HepG2 (cell line): ENCODE results near the gene CSNK1G1. TPM values are rescaled to one million over a fixed set of nuclear protein-coding genes. Genes with fewer than 3 reads are reported as not detected.
A peak's percentile ranks its signal among the peaks of the same experiment; 100 is the strongest.

ENCODE experiments used
- ATRX ChIP-seq: sonication (generic); formaldehyde crosslinking; IDR thresholded peaks from 2 replicates; pipeline ENCODE4 v1.4.0; 2020; ENCODE audit warnings: missing genetic modification reagents, borderline replicate concordance
- CENPX ChIP-seq: sonication (generic); formaldehyde crosslinking; IDR thresholded peaks from 2 replicates; pipeline ENCODE4 v1.9.0; 2021; ENCODE audit warnings: mild to moderate bottlenecking, missing genetic modification reagents, moderate library complexity
- CHD2 ChIP-seq: IDR thresholded peaks from 2 replicates; pipeline ENCODE4 v1.6.1; 2011; ENCODE audit warnings: low read depth, low read length, improper control_type of control experiment
- HNF4A ChIP-seq: sonication (generic); formaldehyde crosslinking; IDR thresholded peaks from 2 replicates; pipeline ENCODE4 v1.4.0; 2020; ENCODE audit warnings: missing genetic modification reagents
- IRX3 ChIP-seq: sonication (generic); formaldehyde crosslinking; IDR thresholded peaks from 2 replicates; pipeline ENCODE4 v1.8.1; 2023; ENCODE audit warnings: mild to moderate bottlenecking, low read depth, missing genetic modification reagents, borderline replicate concordance
- MYNN ChIP-seq: sonication (generic); formaldehyde crosslinking; IDR thresholded peaks from 2 replicates; pipeline ENCODE4 v1.4.0; 2020; ENCODE audit warnings: mild to moderate bottlenecking, low read depth, missing genetic modification reagents
- NFKBIZ ChIP-seq: IDR thresholded peaks from 2 replicates; pipeline ENCODE4 v1.6.1; 2018; ENCODE audit warnings: missing genetic modification reagents, missing compliant biosample characterization
- PBX3 ChIP-seq: sonication (generic); formaldehyde crosslinking; IDR thresholded peaks from 2 replicates; pipeline ENCODE4 v1.8.1; 2023; ENCODE audit warnings: missing genetic modification reagents, inconsistent platforms, borderline replicate concordance
- PREB ChIP-seq: sonication (generic); formaldehyde crosslinking; IDR thresholded peaks from 2 replicates; pipeline ENCODE4 v1.4.0; 2020; ENCODE audit warnings: missing genetic modification reagents
- SRSF1 ChIP-seq: fragments of 200-400 bp; formaldehyde crosslinking; optimal IDR thresholded peaks from 2 replicates; pipeline ENCODE3; 2017; ENCODE audit warnings: mild to moderate bottlenecking, low read depth, low read length, moderate library complexity
- TCF12 ChIP-seq, 2 experiments: fragments of 450-650 bp in 1 of 2; sonication (generic) in 1 of 2; formaldehyde crosslinking in 1 of 2; IDR thresholded peaks; 2 replicates each; pipeline versions ENCODE4 v1.6.1 to v1.8.0; 2017 to 2022; ENCODE audit warnings: antibody characterized with exemption in 1 of 2, mild to moderate bottlenecking in 1 of 2, missing genetic modification reagents in 1 of 2, moderate library complexity in 1 of 2
- ZBTB49 ChIP-seq: sonication (generic); formaldehyde crosslinking; IDR thresholded peaks from 2 replicates; pipeline ENCODE4 v1.4.0; 2020; ENCODE audit warnings: missing genetic modification reagents, borderline replicate concordance
- ZNF574 ChIP-seq: sonication (generic); formaldehyde crosslinking; IDR thresholded peaks from 2 replicates; pipeline ENCODE4 v1.4.0; 2020; ENCODE audit warnings: missing genetic modification reagents
- ZNF597 ChIP-seq: sonication (generic); formaldehyde crosslinking; IDR thresholded peaks from 2 replicates; pipeline ENCODE4 v1.5.0; 2020; ENCODE audit warnings: missing genetic modification reagents
- ZNF607 ChIP-seq: sonication (generic); formaldehyde crosslinking; IDR thresholded peaks from 2 replicates; pipeline ENCODE4 v1.5.1; 2020; ENCODE audit warnings: missing genetic modification reagents, mild to moderate bottlenecking, borderline replicate concordance
- ZNF614 ChIP-seq: IDR thresholded peaks from 2 replicates; pipeline ENCODE4 v1.6.1; 2018; ENCODE audit warnings: missing biosample characterization, missing genetic modification reagents, inconsistent platforms, borderline replicate concordance
- ZNF768 ChIP-seq: sonication (generic); formaldehyde crosslinking; IDR thresholded peaks from 2 replicates; pipeline ENCODE4 v1.4.0; 2020; ENCODE audit warnings: missing genetic modification reagents
- ZNF800 ChIP-seq: sonication (generic); formaldehyde crosslinking; IDR thresholded peaks from 2 replicates; pipeline ENCODE4 v1.4.0; 2020; ENCODE audit warnings: missing genetic modification reagents
- polyA plus RNA-seq, 8 experiments: library from polyadenylated mRNA; depleted of rRNA in 3 of 8; stranded (reverse) in 7 of 8; unstranded in 1 of 8; fragments of >200 nt; fragmentation: Illumina TruSeq in 4 of 8; extraction: Trizol in 4 of 8; gene quantifications; 2 replicates each; pipeline versions ENCODE4 v1.2.1 to v1.2.3, GENCODE V29; 2011 to 2016; ENCODE audit warnings: low read depth in 4 of 8, missing spikeins in 1 of 8, mixed read lengths in 1 of 8; ENCODE audit not compliant: insufficient read depth in 1 of 8
- total RNA-seq, 5 experiments: library from RNA; depleted of rRNA; stranded (reverse); fragments of >200 nt; fragmentation: Illumina TruSeq; extraction: Trizol; gene quantifications; 2 replicates each; pipeline ENCODE4 v1.2.3, GENCODE V29; 2016; ENCODE audit warnings: low read depth in 1 of 5

CSNK1G1 gene
- total and polyA plus RNA-seq, 2 of the 13 experiments (the other 11 are each of a cell fraction or from before 2014, with no cell fraction given) = 8.5 to 12.6 TPM

- TF ChIP-seq PREB (CRISPR knock-in tag) = 0 out of 2 replicates have a peak, but pooled peaks have one; percentile 84
- no peak for TF ChIP-seq CHD2
- peak; percentile 96 for TF ChIP-seq ZNF614 (CRISPR knock-in tag)
- TF ChIP-seq NFKBIZ (CRISPR knock-in tag) = peak; percentile 86; the same call in 1 of the 2 replicates
- TF ChIP-seq ATRX (CRISPR knock-in tag) = no peak
- no peak for TF ChIP-seq TCF12 (IDR thresholded peaks at IDR 0.05)
- no peak; the same call in 1 of the 2 replicates for TF ChIP-seq TCF12 (CRISPR knock-in tag; IDR thresholded peaks at IDR 0.05)
- TF ChIP-seq HNF4A (CRISPR knock-in tag) = peak; percentile 74
- TF ChIP-seq ZNF768 = peak; percentile 89
- TF ChIP-seq ZNF607 (CRISPR knock-in tag) = peak; percentile 86; the same call in 1 of the 2 replicates
- TF ChIP-seq ZNF574 (CRISPR knock-in tag) = peak; percentile 98
- peak; percentile 79; the same call in 1 of the 2 replicates for TF ChIP-seq ZNF800
- TF ChIP-seq MYNN (CRISPR knock-in tag) = no peak
- no peak for TF ChIP-seq ZNF597 (CRISPR knock-in tag)
- TF ChIP-seq SRSF1 = peak; percentile 92
- TF ChIP-seq CENPX (CRISPR knock-in tag) = no peak
- no peak for TF ChIP-seq PBX3 (CRISPR knock-in tag)
- TF ChIP-seq IRX3 = no peak
- TF ChIP-seq ZBTB49 (CRISPR knock-in tag) = peak; percentile 86; the same call in 1 of the 2 replicates
These were observed 31.7 kb upstream of the CSNK1G1 start, which contains the start of gene TRIP4 (continued) for GRCh38 chr15:64387562-64388168.
